Calu3 (cell line): Measurements from ENCODE around the gene MYO1E. TPM values are rescaled to one million over a fixed set of nuclear protein-coding genes. Genes with fewer than 3 reads are reported as not detected.

ENCODE experiments used
- BruUV-seq: library from RNA; stranded (reverse); fragments of 400-500 nt; replicated peaks from 2 replicates; lab custom pipeline; 2021; lab: Mats Ljungman, UMichigan
- CTCF ChIA-PET: fragments of 300-600 bp; sonication (Branson Sonifier 250); formaldehyde crosslinking; loops from one replicate; lab custom pipeline; 2022; ENCODE audit warnings: antibody characterized with exemption; lab: Charles Lee
- DNase-seq: peaks from one replicate; pipeline ENCODE4 v3.0.0; 2022
- H3K27ac Mint-ChIP-seq: one replicate; pipeline ENCODE4 v1.8.0; 2022; ENCODE audit warnings: mixed read lengths; ENCODE audit not compliant: unreplicated experiment
- H3K27me3 Mint-ChIP-seq: one replicate; pipeline ENCODE4 v1.8.0; 2022; ENCODE audit warnings: mixed read lengths; ENCODE audit not compliant: unreplicated experiment
- H3K36me3 Mint-ChIP-seq: one replicate; pipeline ENCODE4 v1.8.0; 2022; ENCODE audit warnings: mild to moderate bottlenecking, moderate library complexity, mixed read lengths; ENCODE audit not compliant: insufficient read depth, unreplicated experiment
- H3K4me1 Mint-ChIP-seq: one replicate; pipeline ENCODE4 v1.8.0; 2022; ENCODE audit warnings: mild to moderate bottlenecking, low read depth, mixed read lengths; ENCODE audit not compliant: unreplicated experiment
- H3K4me3 Mint-ChIP-seq: one replicate; pipeline ENCODE4 v1.8.0; 2022; ENCODE audit warnings: mild to moderate bottlenecking, low read depth, moderate library complexity, mixed read lengths; ENCODE audit not compliant: unreplicated experiment
- H3K9me3 Mint-ChIP-seq: one replicate; pipeline ENCODE4 v1.8.0; 2022; ENCODE audit warnings: low read depth, mixed read lengths; ENCODE audit not compliant: unreplicated experiment
- CTCF ChIP-seq: fragments of 200-600 bp; IDR thresholded peaks from one replicate; pipeline ENCODE4 v1.8.0; 2022; ENCODE audit warnings: antibody characterized with exemption; ENCODE audit not compliant: unreplicated experiment
- intact Hi-C: fragments of 100-400 bp; cut with micrococcal nuclease; formaldehyde crosslinking; loops from one replicate; pipeline ENCODE4 v1.10.0; 2022; ENCODE audit not compliant: unreplicated experiment
- total RNA-seq: library from RNA; stranded (reverse); gene quantifications from 2 replicates; pipeline ENCODE4 v1.2.3, GENCODE V29; 2022

Gene MYO1E
- total RNA-seq, 1 experiment from 2014 or later = 617 TPM

- Mint-ChIP-seq H3K4me3 (peak overlapping the region; percentile 15), H3K27me3 (no peaks in the 10 kb centered on the region), H3K27ac (peak overlapping the region; percentile 92), H3K36me3 (peaks cover 56% of the 10 kb centered on the region), H3K9me3 (no peaks in the 10 kb centered on the region), H3K4me1 (peaks cover 83% of the 10 kb centered on the region)
- DNase-seq = no peak
- TF ChIP-seq CTCF = no peak
- BruUV-seq = no TSS peak
- CTCF ChIA-PET = interaction anchor here (0.6 to 2.7 kb wide), 2 partner anchors 23 to 41 kb away, joined by 5 to 12 read pairs; no protein-coding TSS in a partner anchor
- intact Hi-C loops = loop anchor here (5.0 kb wide), 1 partner anchor 39 kb away; no protein-coding TSS in a partner anchor
These were observed 66.0 kb downstream of the MYO1E start for GRCh38 chr15:59306520-59307164.

- CTCF ChIA-PET = interaction anchor here (0.8 to 2.7 kb wide), 4 partner anchors 13 to 61 kb away, joined by 3 to 12 read pairs (median 4); no protein-coding TSS in a partner anchor
- no peak for TF ChIP-seq CTCF
- Mint-ChIP-seq H3K9me3 (no peaks in the 10 kb centered on the region), H3K36me3 (peaks cover 57% of the 10 kb centered on the region), H3K4me1 (peaks cover 87% of the 10 kb centered on the region), H3K27ac (peak overlapping the region; percentile 92), H3K27me3 (no peaks in the 10 kb centered on the region), H3K4me3 (peak overlapping the region; percentile 29)
- BruUV-seq = no TSS peak
- intact Hi-C loops = loop anchor here (2.0 to 5.0 kb wide), 2 partner anchors 38 to 64 kb away; no protein-coding TSS in a partner anchor
- DNase-seq = no peak
These were observed 67.9 kb downstream of the MYO1E start for GRCh38 chr15:59304807-59305206.

GRCh38 chr15:59304034-59304795, 68.5 kb downstream of the MYO1E start:
- Mint-ChIP-seq H3K9me3 (no peaks in the 10 kb centered on the region), H3K27ac (peak overlapping the region; percentile 92), H3K4me1 (peaks cover 85% of the 10 kb centered on the region), H3K4me3 (peak overlapping the region; percentile 29), H3K27me3 (no peaks in the 10 kb centered on the region), H3K36me3 (peaks cover 53% of the 10 kb centered on the region)
- DNase-seq = peak; percentile 67
- no TSS peak for BruUV-seq
- CTCF ChIA-PET = interaction anchor here (0.5 to 2.7 kb wide), 8 partner anchors 12 to 546 kb away, joined by 3 to 12 read pairs (median 4); no protein-coding TSS in a partner anchor
- TF ChIP-seq CTCF = no peak
- intact Hi-C loops = loop anchor here (2.0 kb wide), 1 partner anchor 65 kb away; no protein-coding TSS in a partner anchor

- Mint-ChIP-seq H3K4me3 (peak overlapping the region; percentile 29), H3K36me3 (peaks cover 51% of the 10 kb centered on the region), H3K9me3 (no peaks in the 10 kb centered on the region), H3K27me3 (no peaks in the 10 kb centered on the region), H3K27ac (peak overlapping the region; percentile 92), H3K4me1 (peaks cover 85% of the 10 kb centered on the region)
- intact Hi-C loops = loop anchor here (2.0 kb wide), 1 partner anchor 65 kb away; no protein-coding TSS in a partner anchor
- DNase-seq = no peak
- TF ChIP-seq CTCF = no peak
- BruUV-seq = TSS peak; percentile 16
- CTCF ChIA-PET = interaction anchor here (0.5 to 2.7 kb wide), 7 partner anchors 12 to 546 kb away, joined by 3 to 12 read pairs (median 5); no protein-coding TSS in a partner anchor
These were observed 69.0 kb downstream of the MYO1E start for GRCh38 chr15:59303633-59304032.
